ENCODE measurements around the gene PLIN5.

Gene PLIN5

DNA sequence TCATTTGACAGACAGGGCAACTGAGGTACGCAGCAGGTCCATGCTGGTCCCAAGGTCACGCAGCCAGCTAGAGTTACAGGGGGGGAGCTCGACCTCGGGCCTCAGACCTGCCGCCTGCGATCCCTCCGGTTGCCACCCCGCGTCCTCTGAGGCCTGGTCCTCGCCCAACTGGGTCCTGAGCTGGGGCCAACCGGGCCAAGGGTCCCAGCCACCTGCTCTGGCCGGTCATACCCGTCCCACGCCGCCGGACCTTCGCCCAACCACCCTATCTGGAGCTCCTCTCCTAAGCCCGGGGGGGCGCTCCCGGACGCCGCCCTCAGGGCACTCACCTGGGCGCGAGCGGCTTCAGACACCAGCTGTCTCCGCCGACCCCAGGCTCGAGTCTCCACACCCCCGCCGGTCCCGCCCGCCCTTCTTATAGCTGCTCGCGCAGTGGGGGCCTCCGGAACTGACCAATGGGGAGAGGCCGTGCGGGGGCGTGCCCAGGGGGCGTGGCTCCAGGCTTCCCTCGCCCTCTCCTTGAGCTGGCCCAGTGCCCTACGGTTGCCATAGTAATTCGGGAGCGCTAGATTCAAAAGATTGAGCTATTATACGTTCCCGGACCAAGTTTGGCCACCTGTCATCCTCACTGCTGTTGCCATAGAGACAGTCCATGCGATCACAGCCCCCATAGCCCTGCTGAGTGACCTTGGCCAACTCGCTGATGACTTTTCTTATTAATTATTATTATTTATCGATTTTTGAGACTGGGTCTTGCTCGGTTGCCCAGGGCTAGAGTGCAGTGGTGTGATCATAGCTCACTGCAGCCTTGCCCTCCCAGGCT is at the start of gene PLIN5:
Gene PLIN5, minus strand, starts transcription at position 389 of the 823 bp plus-strand sequence. CDS start 1,150 bp downstream, outside the sequence.
- DNase-seq: peak in 1 of 2 experiments; percentile 45

- no peak for DNase-seq
These were observed 49.1 kb upstream of the PLIN5 start for GRCh38 chr19:4583961-4584669.

DNA sequence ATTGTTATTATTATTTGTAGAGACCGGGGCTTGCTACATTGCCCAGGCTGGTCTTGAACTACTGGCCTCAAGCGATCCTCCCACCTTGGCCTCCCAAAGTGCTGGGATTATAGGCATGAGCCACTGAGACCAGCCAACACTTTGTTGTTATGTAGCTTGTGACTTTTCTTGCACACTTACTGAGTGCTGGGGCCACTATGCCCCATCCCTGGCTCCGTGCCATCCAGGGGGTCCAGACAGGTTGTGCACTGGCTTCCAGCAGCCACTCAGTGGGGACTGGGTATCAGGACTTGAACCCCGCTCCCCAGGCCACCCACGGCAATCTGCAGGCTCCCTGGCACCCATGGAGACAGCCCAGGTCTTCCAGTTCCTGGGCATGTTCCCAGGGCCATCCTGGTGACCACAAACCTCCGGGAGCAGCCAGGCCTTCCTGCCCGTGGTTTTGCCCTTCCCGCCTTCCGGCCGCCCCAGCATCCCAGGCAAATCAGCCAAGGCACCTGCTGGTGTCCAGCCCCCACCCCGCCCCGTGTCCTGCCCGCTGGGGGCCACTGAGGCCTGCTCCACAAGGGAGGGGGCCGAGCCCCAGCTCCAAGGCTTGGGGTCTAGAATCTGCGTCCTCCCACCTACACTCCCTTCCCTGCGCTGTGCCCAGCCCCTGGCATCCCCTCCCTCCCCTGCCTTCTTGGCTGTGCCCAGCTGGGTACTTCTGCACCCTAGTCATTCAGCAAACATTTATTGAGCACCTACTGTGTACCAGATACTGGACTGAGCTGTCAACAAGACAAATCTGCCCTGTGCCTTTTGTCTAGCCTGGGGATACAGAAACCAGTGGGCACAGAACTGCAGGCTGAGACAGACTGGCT is 48.2 kb upstream of the PLIN5 start:
- no peak for DNase-seq

- no peak for DNase-seq
These were observed 46.9 kb upstream of the PLIN5 start for GRCh38 chr19:4581666-4582553.

DNA sequence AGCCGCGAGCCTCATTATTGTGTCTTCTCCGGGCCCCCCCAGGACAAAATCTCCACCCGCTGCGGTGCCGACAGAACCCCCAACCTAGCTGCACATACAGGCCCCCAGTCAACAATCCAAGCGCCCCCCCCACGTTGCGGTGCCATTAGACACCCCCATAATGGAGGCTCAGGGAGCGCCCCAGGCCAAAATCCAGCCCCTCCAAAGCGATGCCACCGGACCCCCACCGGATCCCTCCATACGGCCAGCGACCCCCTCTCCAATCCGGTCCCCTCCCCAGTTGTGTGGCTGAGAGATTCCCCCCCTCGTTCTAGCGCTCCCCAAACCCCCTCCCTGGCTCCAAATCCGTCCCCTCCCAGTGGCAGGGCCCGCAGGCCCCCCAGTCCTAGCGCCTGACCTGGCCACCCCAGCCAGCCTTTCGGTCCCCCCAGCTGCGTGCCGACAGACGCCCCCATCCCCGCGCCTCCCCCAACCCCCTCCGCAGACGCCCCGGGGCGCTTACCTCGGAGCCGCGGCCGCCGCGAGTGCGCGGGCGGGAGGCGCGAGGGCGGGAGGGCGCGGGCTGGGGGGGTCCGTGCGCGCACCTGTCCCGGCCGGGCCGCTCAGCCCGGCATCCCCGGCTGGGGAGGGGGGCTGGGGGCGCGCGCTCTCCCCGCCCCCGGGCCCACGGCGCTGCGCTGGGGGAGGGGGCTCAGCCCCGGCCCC is 46.1 kb upstream of the PLIN5 start:
- DNase-seq: no peak

GRCh38 chr19:4580021-4580901 is 45.2 kb upstream of the PLIN5 start:
- no peak for DNase-seq

DNA sequence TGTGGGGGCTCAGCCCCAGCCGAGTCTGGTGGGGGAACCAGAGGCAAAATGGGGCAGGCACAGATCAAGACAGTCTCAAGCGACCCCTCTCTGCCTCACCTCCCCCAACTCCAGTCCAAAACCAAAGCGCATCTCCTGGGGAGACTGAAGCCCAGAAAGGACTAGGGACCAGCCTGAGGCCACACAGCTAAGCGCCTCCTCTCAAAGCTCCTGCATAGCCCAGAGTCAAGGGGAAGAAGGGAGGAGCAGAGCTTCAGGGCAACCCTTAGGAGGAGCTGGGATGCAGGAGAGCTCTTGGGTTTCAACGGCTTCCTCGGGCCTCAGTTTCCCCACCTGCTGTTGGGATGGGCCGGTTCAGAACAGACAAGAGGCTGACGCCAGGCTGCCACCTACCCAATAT is 44.4 kb upstream of the PLIN5 start:
- no peak for DNase-seq

DNA sequence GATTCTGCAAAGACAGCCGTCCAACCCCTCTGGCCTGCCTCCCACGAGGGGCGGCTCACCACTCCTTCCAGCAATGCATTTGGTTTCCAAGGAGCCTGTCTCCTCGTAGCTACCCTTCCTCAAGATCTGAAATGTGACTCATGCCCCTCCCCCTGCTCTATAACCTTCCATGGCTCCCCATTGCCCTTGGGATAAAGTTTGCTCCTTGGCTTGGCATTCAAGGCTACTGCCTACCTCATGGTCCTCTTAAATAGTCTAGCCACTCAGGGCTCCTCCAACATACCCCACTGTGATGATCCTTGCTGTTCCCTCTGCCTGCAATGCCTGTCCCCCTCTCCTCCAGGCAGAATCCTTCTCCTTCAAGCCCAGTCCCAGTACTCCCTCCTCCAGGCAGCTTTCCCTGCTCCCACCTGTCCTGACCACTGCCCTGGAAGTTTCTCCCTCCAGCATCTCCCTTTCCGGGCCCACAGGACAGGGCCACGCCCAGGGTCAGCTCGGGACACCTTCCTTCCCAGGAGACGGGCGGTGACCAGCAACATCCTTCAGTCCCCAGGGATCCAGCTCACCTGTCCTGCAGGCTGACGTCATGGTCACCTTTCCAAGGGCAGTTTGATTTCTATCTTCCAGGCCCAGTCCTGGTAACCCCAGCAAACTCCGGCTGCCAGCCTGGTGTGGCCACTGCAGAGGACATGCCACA is 43.7 kb upstream of the PLIN5 start:
- no peak for DNase-seq

GRCh38 chr19:4577020-4577782 is 42.2 kb upstream of the PLIN5 start:
- DNase-seq: no peak

GRCh38 chr19:4576016-4576933 is 41.3 kb upstream of the PLIN5 start:
- no peak for DNase-seq

DNA sequence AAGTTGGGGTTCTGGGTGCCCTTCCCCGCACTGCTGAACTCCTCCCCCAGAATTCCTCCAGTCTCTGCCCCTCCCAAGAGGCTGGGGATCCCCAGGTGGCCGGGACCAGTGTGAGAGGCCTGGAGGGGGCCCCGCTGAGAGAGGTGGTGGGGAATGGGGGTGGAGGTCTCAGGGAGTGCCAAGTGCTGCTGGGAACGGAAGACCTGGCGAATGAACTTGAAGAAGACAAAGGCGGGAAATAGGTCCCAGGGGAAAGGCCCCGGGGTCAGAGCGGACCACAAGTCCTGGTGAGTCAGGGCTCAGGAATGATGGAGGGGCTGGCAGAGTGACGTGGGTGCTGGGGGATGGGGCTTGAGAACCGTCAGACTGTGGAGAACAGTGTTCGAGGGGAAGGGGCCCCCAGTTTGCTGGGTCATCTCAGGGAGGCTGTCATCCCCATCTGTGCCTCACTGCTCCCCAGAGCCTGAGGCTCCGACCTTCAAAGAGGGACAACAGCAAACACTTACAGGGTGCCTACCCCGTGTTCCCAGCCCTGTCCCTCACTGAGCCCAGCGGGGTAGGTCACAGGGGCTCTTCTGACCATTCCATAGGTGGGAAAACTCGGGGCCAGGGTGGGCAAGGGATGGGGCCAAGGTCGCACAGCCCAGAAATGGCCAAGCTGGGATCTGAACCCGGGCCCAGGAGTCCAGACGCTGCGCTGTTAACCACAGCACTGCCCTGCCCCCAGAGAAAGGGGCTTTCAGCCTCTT is 40.4 kb upstream of the PLIN5 start:
- DNase-seq: no peak

DNA sequence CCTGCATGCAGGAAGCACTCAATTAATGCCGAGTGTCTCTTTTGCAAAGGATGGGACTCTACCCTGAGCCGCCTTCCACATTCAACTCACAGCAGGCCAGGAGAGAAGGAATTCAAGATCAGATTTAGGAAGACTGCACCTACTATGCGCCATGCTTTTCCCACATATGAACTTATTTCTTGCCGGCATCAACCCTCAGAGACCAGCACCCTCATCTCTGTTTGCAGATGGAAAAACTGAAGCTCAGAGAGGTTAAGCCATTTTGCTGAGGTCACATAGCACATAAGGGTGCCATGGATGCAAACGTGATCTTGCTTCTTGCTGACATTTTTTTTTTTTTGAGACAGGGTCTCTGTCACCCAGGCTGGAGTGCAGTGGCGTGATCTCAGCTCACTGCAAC is 38.7 kb upstream of the PLIN5 start:
- no peak for DNase-seq

DNA sequence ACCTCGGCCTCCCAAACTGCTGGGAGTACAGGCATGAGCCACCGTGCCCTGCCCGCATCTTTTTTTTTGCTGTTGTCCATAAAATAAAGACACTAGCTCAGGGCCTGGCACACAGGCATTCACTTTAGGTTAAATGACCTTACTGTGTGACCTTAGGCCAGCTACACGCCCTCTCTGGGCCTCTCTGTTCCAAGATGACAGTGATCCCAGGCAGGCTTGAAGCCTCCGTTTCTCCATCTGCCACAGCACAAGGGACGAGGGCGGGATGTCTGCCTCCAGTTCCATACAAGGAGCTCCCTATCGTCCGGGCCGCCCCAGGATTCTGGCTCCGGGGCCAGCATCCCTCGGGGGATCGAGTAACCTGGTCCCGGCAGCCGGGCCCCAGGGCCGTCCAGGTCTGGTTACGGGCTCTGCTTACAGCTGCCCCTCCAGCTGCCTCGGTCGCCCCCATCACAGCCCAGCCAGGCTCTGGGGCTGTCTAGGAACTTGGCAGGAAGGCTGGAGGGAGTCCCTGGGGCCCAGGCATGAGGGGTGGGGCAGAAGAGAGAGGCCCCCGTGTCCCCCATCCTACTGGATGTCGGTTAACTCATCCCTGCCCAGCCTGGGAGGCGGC is 36.4 kb upstream of the PLIN5 start:
- no peak for DNase-seq

- DNase-seq: no peak
These were observed 35.9 kb upstream of the PLIN5 start for GRCh38 chr19:4570916-4571304.

GRCh38 chr19:4570402-4570801 is 35.4 kb upstream of the PLIN5 start:
- DNase-seq: no peak

GRCh38 chr19:4568886-4569285 is 33.9 kb upstream of the PLIN5 start:
- no peak for DNase-seq

- DNase-seq: no peak
These were observed 32.6 kb upstream of the PLIN5 start for GRCh38 chr19:4567584-4568071.

Measured in cerebellar nuclear complex (tissue), 1 donor.